GM23338 (cell line): Measurements from ENCODE around the gene TNFSF13. TPM values are rescaled to one million over a fixed set of nuclear protein-coding genes. Genes with fewer than 3 reads are reported as not detected.

Experiments
- ATAC-seq: fragments of 200-7000 bp; cut with Tn5 transposase; 3 replicates; pipeline ENCODE4 v1.9.1; 2020
- DNase-seq: peaks from one replicate; pipeline ENCODE4 v3.0.0-alpha.2; 2015; ENCODE audit warnings: low spot score
- H2AFZ ChIP-seq: fragments of 200-600 bp; sonication (generic); 2 replicates; pipeline ENCODE4 v1.8.0; 2016; ENCODE audit warnings: antibody characterized with exemption, mild to moderate bottlenecking, moderate library complexity
- H3F3A ChIP-seq: fragments of 200-600 bp; sonication (generic); replicated peaks from 2 replicates; pipeline ENCODE4 v1.8.0; 2017; ENCODE audit warnings: antibody characterized with exemption, mixed run types, low read depth
- H3K27ac ChIP-seq: fragments of 200-600 bp; sonication (generic); 2 replicates; pipeline ENCODE4 v1.6.1; 2016; ENCODE audit warnings: low read depth
- H3K27me3 ChIP-seq: fragments of 200-600 bp; sonication (generic); 2 replicates; pipeline ENCODE4 v1.8.0; 2016; ENCODE audit warnings: mild to moderate bottlenecking, mixed run types, moderate library complexity; ENCODE audit not compliant: insufficient read depth
- H3K36me3 ChIP-seq: fragments of 200-600 bp; sonication (generic); 2 replicates; pipeline ENCODE4 v1.8.0; 2016; ENCODE audit warnings: mild to moderate bottlenecking; ENCODE audit not compliant: insufficient read depth
- H3K4me1 ChIP-seq: fragments of 200-600 bp; sonication (generic); 2 replicates; pipeline ENCODE4 v1.8.0; 2016; ENCODE audit warnings: mild to moderate bottlenecking, moderate library complexity; ENCODE audit not compliant: insufficient read depth
- H3K4me2 ChIP-seq: fragments of 200-600 bp; sonication (generic); 2 replicates; pipeline ENCODE4 v1.7.1; 2017; ENCODE audit warnings: mixed run types
- H3K4me3 ChIP-seq: fragments of 200-600 bp; sonication (generic); 2 replicates; pipeline ENCODE4 v1.6.1; 2016; ENCODE audit warnings: mixed run types
- H3K79me2 ChIP-seq: fragments of 200-600 bp; sonication (generic); replicated peaks from 2 replicates; pipeline ENCODE4 v1.8.0; 2017; ENCODE audit warnings: mild to moderate bottlenecking; ENCODE audit not compliant: insufficient read depth
- H3K9me2 ChIP-seq: fragments of 200-600 bp; sonication (generic); 2 replicates; pipeline ENCODE4 v1.8.0; 2017; ENCODE audit not compliant: insufficient read depth
- H4K20me1 ChIP-seq: fragments of 200-600 bp; sonication (generic); replicated peaks from 2 replicates; pipeline ENCODE4 v1.8.0; 2017; ENCODE audit warnings: mild to moderate bottlenecking; ENCODE audit not compliant: insufficient read depth
- H3K27ac Mint-ChIP-seq: 2 replicates; pipeline ENCODE4 v1.8.0; 2020; ENCODE audit warnings: inconsistent platforms, mild to moderate bottlenecking, moderate library complexity, mixed read lengths
- H3K27me3 Mint-ChIP-seq: 3 replicates; pipeline ENCODE4 v1.8.0; 2022; ENCODE audit warnings: low read depth, mild to moderate bottlenecking, moderate library complexity, mixed read lengths, inconsistent platforms; ENCODE audit not compliant: insufficient read depth, poor library complexity
- H3K36me3 Mint-ChIP-seq: 3 replicates; pipeline ENCODE4 v1.8.0; 2021; ENCODE audit warnings: low read depth, mild to moderate bottlenecking, inconsistent platforms, moderate library complexity, mixed read lengths
- H3K4me1 Mint-ChIP-seq: 3 replicates; pipeline ENCODE4 v1.8.0; 2020; ENCODE audit warnings: mild to moderate bottlenecking, inconsistent platforms, mixed read lengths
- H3K4me3 Mint-ChIP-seq: 3 replicates; pipeline ENCODE4 v1.8.0; 2021; ENCODE audit warnings: moderate library complexity, mild to moderate bottlenecking, inconsistent platforms, mixed read lengths
- H3K9me3 Mint-ChIP-seq: 3 replicates; pipeline ENCODE4 v1.8.0; 2020; ENCODE audit warnings: moderate library complexity, mild to moderate bottlenecking, inconsistent platforms, mixed read lengths
- EZH2 ChIP-seq: fragments of 200-600 bp; sonication (generic); IDR thresholded peaks from one replicate; pipeline ENCODE4 v1.8.0; 2017; ENCODE audit warnings: antibody characterized with exemption, mild to moderate bottlenecking, low read depth; ENCODE audit not compliant: unreplicated experiment
- JUNB ChIP-seq: IDR thresholded peaks from one replicate; pipeline ENCODE4 v1.6.1; 2016; ENCODE audit warnings: antibody characterized with exemption; ENCODE audit not compliant: unreplicated experiment
- NANOG ChIP-seq: IDR thresholded peaks from 2 replicates; pipeline ENCODE4 v1.6.1; 2016; ENCODE audit warnings: antibody characterized with exemption, borderline replicate concordance
- POLR2AphosphoS5 ChIP-seq: IDR thresholded peaks from 2 replicates; pipeline ENCODE4 v1.6.1; 2016; ENCODE audit warnings: antibody characterized with exemption, low read depth
- ZNF114 ChIP-seq: fragments of 250-450 bp; sonication (Bioruptor Pico); IDR thresholded peaks from 2 replicates; pipeline ENCODE4 v1.5.0; 2020; ENCODE audit warnings: mild to moderate bottlenecking, moderate library complexity
- ZNF331 ChIP-seq: fragments of 250-450 bp; sonication (Bioruptor Pico); IDR thresholded peaks from 2 replicates; pipeline ENCODE4 v1.5.0; 2020; ENCODE audit warnings: low read depth, mild to moderate bottlenecking, moderate library complexity
- polyA plus RNA-seq: library from polyadenylated mRNA; unstranded; fragments of >200 nt; fragmentation: Nextera tagmentation; extraction: Ambion mirVana; gene quantifications from 2 replicates; pipeline ENCODE4 v1.2.1, GENCODE V29; 2016
- total RNA-seq: library from RNA; depleted of rRNA; stranded (reverse); fragments of >200 nt; shearing (Covaris generic); gene quantifications from 2 replicates; pipeline ENCODE4 v1.2.3, GENCODE V29; 2014

TNFSF13 gene
- total and polyA plus RNA-seq, 2 experiments from 2014 or later, result 2.2 TPM; not detected in 1

- Histone ChIP-seq H3F3A (peaks cover 81% of the 10 kb centered on the region), H3K36me3 (peaks cover 46% of the 10 kb centered on the region), H3K4me3 (peak overlapping the region; percentile 100), H3K27ac (peak overlapping the region; percentile 97), H3K4me1 (peaks cover 42% of the 10 kb centered on the region), H3K4me2 (peak overlapping the region; percentile 32; the same call in 1 of the 2 replicates), H3K27me3 (no peaks in the 10 kb centered on the region), H2AFZ (no peak overlapping the region), H3K79me2 (peaks cover 56% of the 10 kb centered on the region), H3K9me2 (no peaks in the 10 kb centered on the region), H4K20me1 (peaks cover 40% of the 10 kb centered on the region)
- ATAC-seq (no peak), DNase-seq (no peak)
- TF ChIP-seq EZH2 (no peak), ZNF114 (no peak), ZNF331 (CRISPR knock-in tag) (no peak), JUNB (no peak)
- peaks cover 90% of the 10 kb centered on the region for H3K36me3 Mint-ChIP-seq
- peaks cover 56% of the 10 kb centered on the region for H3K27me3 Mint-ChIP-seq
- H3K4me1 Mint-ChIP-seq, result peaks cover 64% of the 10 kb centered on the region
- peaks cover 16% of the 10 kb centered on the region; the same call in 2 of the 3 replicates for H3K9me3 Mint-ChIP-seq
- peak overlapping the region; percentile 86; the same call in 1 of the 2 replicates for H3K27ac Mint-ChIP-seq
- peak overlapping the region; percentile 90 for H3K4me3 Mint-ChIP-seq
Observed at GRCh38 chr17:7575959-7576358, 17.4 kb downstream of the TNFSF13 start.

- Mint-ChIP-seq H3K27me3 (peaks cover 56% of the 10 kb centered on the region), H3K27ac (peak overlapping the region; percentile 86), H3K36me3 (peaks cover 90% of the 10 kb centered on the region), H3K4me3 (peak overlapping the region; percentile 90), H3K9me3 (peaks cover 16% of the 10 kb centered on the region; the same call in 2 of the 3 replicates), H3K4me1 (peaks cover 64% of the 10 kb centered on the region)
- peaks cover 53% of the 10 kb centered on the region for H3K79me2 ChIP-seq
- no peak overlapping the region for H3K4me3 ChIP-seq
- H2AFZ ChIP-seq, result no peak overlapping the region
- DNase-seq, result no peak
- H3K36me3 ChIP-seq, result peaks cover 46% of the 10 kb centered on the region
- H3K9me2 ChIP-seq, result no peaks in the 10 kb centered on the region
- peaks cover 40% of the 10 kb centered on the region for H4K20me1 ChIP-seq
- H3K27me3 ChIP-seq, result no peaks in the 10 kb centered on the region
- H3K27ac ChIP-seq, result peak overlapping the region; percentile 97
- H3F3A ChIP-seq, result peaks cover 80% of the 10 kb centered on the region
- TF ChIP-seq ZNF114 (no peak), POLR2AphosphoS5 (no peak)
- peaks cover 37% of the 10 kb centered on the region for H3K4me1 ChIP-seq
- no peak for ATAC-seq
- no peak overlapping the region for H3K4me2 ChIP-seq
Observed at GRCh38 chr17:7576432-7576937, 17.9 kb downstream of the TNFSF13 start.

DNA sequence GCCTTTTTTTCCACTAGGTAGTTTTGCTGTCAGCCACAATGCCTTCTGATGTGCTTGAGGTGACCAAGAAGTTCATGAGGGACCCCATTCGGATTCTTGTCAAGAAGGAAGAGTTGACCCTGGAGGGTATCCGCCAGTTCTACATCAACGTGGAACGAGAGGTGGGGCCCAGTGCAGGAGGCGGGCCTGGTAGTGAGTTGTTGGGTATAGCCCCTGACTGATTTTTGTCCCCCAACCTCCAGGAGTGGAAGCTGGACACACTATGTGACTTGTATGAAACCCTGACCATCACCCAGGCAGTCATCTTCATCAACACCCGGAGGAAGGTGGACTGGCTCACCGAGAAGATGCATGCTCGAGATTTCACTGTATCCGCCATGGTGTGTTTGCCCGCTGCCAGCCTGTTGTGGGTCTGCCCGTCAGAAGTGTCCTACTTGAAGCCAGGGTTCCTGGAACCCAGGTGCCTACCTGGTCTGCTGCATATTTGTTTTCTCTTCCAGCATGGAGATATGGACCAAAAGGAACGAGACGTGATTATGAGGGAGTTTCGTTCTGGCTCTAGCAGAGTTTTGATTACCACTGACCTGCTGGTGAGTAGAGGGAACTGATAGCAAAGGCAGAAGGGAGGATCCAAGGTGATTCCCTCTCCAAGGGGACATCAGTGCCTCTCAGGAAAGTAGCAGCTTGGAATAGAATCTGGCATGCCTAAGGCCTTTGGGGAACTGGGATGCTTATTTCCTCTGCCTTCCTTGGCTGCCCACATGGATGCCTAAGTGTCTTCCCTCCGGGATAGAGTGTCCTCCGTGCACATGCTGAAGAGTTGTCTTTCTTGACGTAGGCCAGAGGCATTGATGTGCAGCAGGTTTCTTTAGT, 19.0 kb downstream of the TNFSF13 start:
- DNase-seq, result no peak
- peaks cover 82% of the 10 kb centered on the region for H3F3A ChIP-seq
- peaks cover 59% of the 10 kb centered on the region for H3K79me2 ChIP-seq
- TF ChIP-seq NANOG (no peak), POLR2AphosphoS5 (peak; percentile 20; the same call in 1 of the 2 replicates)
- H3K9me3 Mint-ChIP-seq, result peaks cover 16% of the 10 kb centered on the region; the same call in 2 of the 3 replicates
- H3K36me3 ChIP-seq, result peaks cover 46% of the 10 kb centered on the region
- H3K27ac Mint-ChIP-seq, result peak overlapping the region; percentile 64
- H3K4me1 Mint-ChIP-seq, result peaks cover 70% of the 10 kb centered on the region
- H3K27ac ChIP-seq, result peak overlapping the region; percentile 97
- no peak for ATAC-seq
- no peaks in the 10 kb centered on the region for H3K9me2 ChIP-seq
- no peak overlapping the region for H3K4me2 ChIP-seq
- no peak overlapping the region for H3K4me3 ChIP-seq
- no peaks in the 10 kb centered on the region for H3K27me3 ChIP-seq
- H3K4me1 ChIP-seq, result peaks cover 40% of the 10 kb centered on the region
- H3K27me3 Mint-ChIP-seq, result peaks cover 62% of the 10 kb centered on the region
- H3K4me3 Mint-ChIP-seq, result peak overlapping the region; percentile 90; the same call in 1 of the 3 replicates
- H2AFZ ChIP-seq, result no peak overlapping the region
- peaks cover 40% of the 10 kb centered on the region for H4K20me1 ChIP-seq
- peaks cover 93% of the 10 kb centered on the region for H3K36me3 Mint-ChIP-seq
